Measurements from ENCODE around the gene SNCAIP.

- TF ChIP-seq POLR2AphosphoS5 (IDR thresholded peaks at IDR 0.05; ENCODE audit: insufficient read depth in 1 of 2, low read depth in 1 of 2) (no peak), CTCF (IDR thresholded peaks at IDR 0.05) (no peak), POLR2A (IDR thresholded peaks at IDR 0.05) (no peak)
Measured at GRCh38 chr5:122319897-122320296, 7.9 kb downstream of the SNCAIP start.
